Keratinocyte (primary cell): ENCODE measurements around the gene RHOA. TPM values are rescaled to one million over a fixed set of nuclear protein-coding genes. Genes with fewer than 3 reads are reported as not detected.
A peak's percentile ranks its signal among the peaks of the same experiment; 100 is the strongest.

Experiments used
- DNase-seq: peaks from one replicate; pipeline ENCODE4 v3.0.0-alpha.2; 2011; ENCODE audit warnings: low read depth, missing footprints, low spot score
- FAIRE-seq: peaks from 2 replicates; lab custom pipeline; 2011; peaks lifted over from hg19 to GRCh38; lab: Jason Lieb, UNC
- H2AFZ ChIP-seq: 2 replicates; pipeline ENCODE4 v1.6.0; 2012; ENCODE audit warnings: low read length, control low read depth, inconsistent platforms; ENCODE audit not compliant: control insufficient read depth
- H3K27ac ChIP-seq: 2 replicates; pipeline ENCODE4 v1.5.1; 2011; ENCODE audit warnings: low read length; ENCODE audit not compliant: control insufficient read depth, insufficient read depth
- H3K27me3 ChIP-seq: 3 replicates; pipeline ENCODE4 v1.6.0; 2011; ENCODE audit warnings: low read length; ENCODE audit not compliant: control insufficient read depth, insufficient read depth; ENCODE audit errors: extremely low read depth
- H3K36me3 ChIP-seq, 2 experiments: 2 replicates in 1 of 2; 3 replicates in 1 of 2; pipeline ENCODE4 v1.5.1; 2011; ENCODE audit warnings: low read length in 2 of 2, mild to moderate bottlenecking in 1 of 2; ENCODE audit not compliant: control insufficient read depth in 2 of 2, insufficient read depth in 2 of 2; ENCODE audit errors: extremely low read depth in 1 of 2
- H3K4me1 ChIP-seq: 3 replicates; pipeline ENCODE4 v1.5.1; 2011; ENCODE audit warnings: low read length; ENCODE audit not compliant: control insufficient read depth, insufficient read depth; ENCODE audit errors: extremely low read depth
- H3K4me2 ChIP-seq: 3 replicates; pipeline ENCODE4 v1.6.0; 2011; ENCODE audit warnings: low read depth, low read length; ENCODE audit not compliant: control insufficient read depth, insufficient read depth; ENCODE audit errors: extremely low read depth
- H3K4me3 ChIP-seq, 3 experiments: fragments of 200-600 bp in 1 of 3; sonication (generic) in 1 of 3; 2 replicates in 2 of 3; 3 replicates in 1 of 3; pipeline ENCODE4 v1.5.1; 2011 to 2016; ENCODE audit warnings: low read length in 3 of 3, mild to moderate bottlenecking in 3 of 3, control low read depth in 2 of 3, inconsistent platforms in 1 of 3, low read depth in 1 of 3, mixed read lengths in 1 of 3, mixed run types in 1 of 3, moderate library complexity in 1 of 3; ENCODE audit not compliant: control insufficient read depth in 2 of 3, insufficient read depth in 2 of 3; ENCODE audit errors: extremely low read depth in 1 of 3
- H3K79me2 ChIP-seq: 2 replicates; pipeline ENCODE4 v1.6.0; 2012; ENCODE audit warnings: low read length; ENCODE audit not compliant: control insufficient read depth, insufficient read depth
- H3K9ac ChIP-seq: 3 replicates; pipeline ENCODE4 v1.6.0; 2011; ENCODE audit warnings: low read length; ENCODE audit not compliant: control insufficient read depth, insufficient read depth; ENCODE audit errors: extremely low read depth
- H3K9me1 ChIP-seq: 3 replicates; pipeline ENCODE4 v1.6.0; 2011; ENCODE audit warnings: low read length; ENCODE audit not compliant: control insufficient read depth, insufficient read depth; ENCODE audit errors: extremely low read depth
- H3K9me3 ChIP-seq: 2 replicates; pipeline ENCODE4 v1.5.1; 2012; ENCODE audit warnings: low read depth, low read length; ENCODE audit not compliant: control insufficient read depth
- H4K20me1 ChIP-seq: 3 replicates; pipeline ENCODE4 v1.6.0; 2011; ENCODE audit warnings: low read length; ENCODE audit not compliant: control insufficient read depth, insufficient read depth; ENCODE audit errors: extremely low read depth
- CTCF ChIP-seq, 3 experiments: IDR thresholded peaks in 1 of 3; conservative IDR thresholded peaks in 1 of 3; optimal IDR thresholded peaks in 1 of 3; 2 replicates in 2 of 3; 3 replicates in 1 of 3; pipeline versions ENCODE3 to v1.5.1; 2011; ENCODE audit warnings: low read length in 3 of 3, mild to moderate bottlenecking in 3 of 3, moderate library complexity in 2 of 3, control low read depth in 1 of 3, inconsistent platforms in 1 of 3; ENCODE audit not compliant: insufficient read depth in 2 of 3; ENCODE audit errors: extremely low read depth in 1 of 3
- EZH2 ChIP-seq: IDR thresholded peaks from one replicate; pipeline ENCODE4 v1.6.1; 2012; ENCODE audit warnings: inconsistent platforms, mild to moderate bottlenecking, low read length, moderate library complexity
- dilution Hi-C: fragments of 300-500 bp; cut with MboI; formaldehyde crosslinking; loops from one replicate; pipeline ENCODE4 v1.7.0; 2020; ENCODE audit warnings: low sequenced_read_pairs; ENCODE audit not compliant: extremely low pct_ligation_motif_present
- polyA plus RNA-seq, 5 experiments: library from polyadenylated mRNA; depleted of rRNA in 3 of 5; stranded (reverse) in 3 of 5; stranded (forward) in 1 of 5; unstranded in 1 of 5; fragments of >200 nt; gene quantifications; 1 replicate in 1 of 5; 2 replicates in 3 of 5; 3 replicates in 1 of 5; pipeline versions ENCODE4 v1.2.1 to v1.2.3, GENCODE V29; 2011 to 2012; ENCODE audit warnings: missing spikeins in 2 of 5, low read depth in 1 of 5, low replicate concordance in 1 of 5

RHOA gene
- polyA plus RNA-seq, 1 donor (not counting 4 experiments of a cell fraction or from before 2014, with no cell fraction given): 332 TPM

GRCh38 chr3:49413338-49413734, 1.6 kb upstream of the RHOA start:
- Histone ChIP-seq H3K9me3 (no peaks in the 10 kb centered on the region), H3K4me3 (peak overlapping the region; percentile 63 to 84 (median 82)), H4K20me1 (peaks cover 17% of the 10 kb centered on the region), H3K9ac (no peak overlapping the region), H3K79me2 (peaks cover 49% of the 10 kb centered on the region), H2AFZ (no peak overlapping the region), H3K9me1 (peaks cover 2% of the 10 kb centered on the region), H3K27ac (no peak overlapping the region), H3K27me3 (no peaks in the 10 kb centered on the region), H3K36me3 (peaks cover 18% of the 10 kb centered on the region in 2 experiments), H3K4me2 (peak overlapping the region; percentile 84), H3K4me1 (peaks cover 23% of the 10 kb centered on the region)
- TF ChIP-seq CTCF (optimal IDR thresholded peaks at IDR 0.05 in 1 of 3, IDR thresholded peaks at IDR 0.05 in 1 of 3, conservative IDR thresholded peaks at IDR 0.05 in 1 of 3; ENCODE audit: extremely low read depth in 1 of 3, insufficient read depth in 2 of 3, low read length in 3 of 3) (no peak), EZH2 (no peak)
- FAIRE-seq: no peak
- dilution Hi-C loops: no loop called here
- no peak for DNase-seq

GRCh38 chr3:49412632-49413337, 1.0 kb upstream of the RHOA start:
- Histone ChIP-seq H3K9me1 (peaks cover 2% of the 10 kb centered on the region), H3K79me2 (peaks cover 54% of the 10 kb centered on the region), H4K20me1 (peaks cover 18% of the 10 kb centered on the region), H3K9me3 (no peaks in the 10 kb centered on the region), H3K36me3 (peaks cover 18% of the 10 kb centered on the region in 2 experiments), H3K4me2 (peak overlapping the region; percentile 84), H3K9ac (peak overlapping the region; percentile 92), H3K27ac (peak overlapping the region; percentile 83), H3K27me3 (no peaks in the 10 kb centered on the region), H2AFZ (peak overlapping the region; percentile 70), H3K4me3 (peak overlapping the region; percentile 63 to 84 (median 82)), H3K4me1 (peaks cover 23% of the 10 kb centered on the region)
- TF ChIP-seq EZH2 (no peak), CTCF (optimal IDR thresholded peaks at IDR 0.05 in 1 of 3, IDR thresholded peaks at IDR 0.05 in 1 of 3, conservative IDR thresholded peaks at IDR 0.05 in 1 of 3; ENCODE audit: extremely low read depth in 1 of 3, insufficient read depth in 2 of 3, low read length in 3 of 3) (no peak)
- dilution Hi-C loops: no loop called here
- FAIRE-seq (peak; percentile 41), DNase-seq (no peak)
